Fibroblast of lung (primary cell): ENCODE data around the gene SFTPB.

Experiments
- EZH2 ChIP-seq: IDR thresholded peaks from 2 replicates; pipeline ENCODE4 v1.5.1; 2012; ENCODE audit warnings: low read length, control low read depth, mild to moderate bottlenecking; ENCODE audit errors: missing control alignments
- TF ChIP-seq, protein P1 (sequence below), 2 donors: IDR thresholded peaks in 1 of 2; conservative IDR thresholded peaks in 1 of 2; 1 replicate in 1 of 2; 2 replicates in 1 of 2; pipeline ENCODE4 v1.5.1; 2011 to 2012; ENCODE audit warnings: low read length in 2 of 2, control low read depth in 1 of 2, inconsistent platforms in 1 of 2, low read depth in 1 of 2, mild to moderate bottlenecking in 1 of 2

DNA sequence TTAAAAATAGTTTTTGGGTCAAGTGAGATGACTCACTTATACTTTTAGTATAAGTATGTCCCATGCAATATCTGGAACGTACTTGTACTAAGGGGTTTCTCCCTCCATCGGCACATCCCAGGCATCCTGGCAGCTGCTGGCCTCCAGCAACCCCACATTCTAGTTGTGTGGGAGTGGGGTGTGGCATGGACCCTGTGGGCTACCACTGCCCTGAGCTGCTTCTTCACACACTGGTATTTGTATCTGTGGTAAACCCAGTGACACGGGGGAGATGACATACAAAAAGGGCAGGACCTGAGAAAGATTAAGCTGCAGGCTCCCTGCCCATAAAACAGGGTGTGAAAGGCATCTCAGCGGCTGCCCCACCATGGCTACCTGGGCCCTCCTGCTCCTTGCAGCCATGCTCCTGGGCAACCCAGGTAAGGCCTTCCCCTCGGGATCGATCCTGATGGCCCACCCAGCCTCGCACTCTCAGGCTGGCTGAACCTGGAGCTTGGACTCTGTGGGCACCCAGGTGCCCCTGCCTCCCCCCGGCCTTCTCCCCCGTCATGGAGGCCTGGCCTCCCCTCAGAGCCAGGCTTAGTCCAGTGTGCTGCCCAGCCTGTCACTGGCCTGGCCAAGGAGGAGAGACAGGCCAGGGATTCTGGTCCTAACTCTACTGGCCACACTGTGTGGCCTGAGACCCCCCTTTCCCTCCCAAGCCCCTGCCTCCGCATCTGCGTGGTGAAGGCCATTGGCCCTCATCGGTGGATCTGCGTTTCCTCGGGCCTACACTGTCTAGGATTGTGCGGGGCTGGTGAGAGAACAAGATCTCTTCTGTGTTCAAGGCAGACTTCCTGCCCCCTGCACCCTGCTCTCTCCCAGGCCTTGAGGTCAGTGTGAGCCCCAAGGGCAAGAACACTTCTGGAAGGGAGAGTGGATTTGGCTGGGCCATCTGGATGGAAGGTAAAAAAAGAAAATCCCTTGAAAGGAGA, 26.3 kb upstream of the SFTPB start, which contains the start of gene GNLY:
- no peak for TF ChIP-seq EZH2
- TF ChIP-seq, protein P1, sequence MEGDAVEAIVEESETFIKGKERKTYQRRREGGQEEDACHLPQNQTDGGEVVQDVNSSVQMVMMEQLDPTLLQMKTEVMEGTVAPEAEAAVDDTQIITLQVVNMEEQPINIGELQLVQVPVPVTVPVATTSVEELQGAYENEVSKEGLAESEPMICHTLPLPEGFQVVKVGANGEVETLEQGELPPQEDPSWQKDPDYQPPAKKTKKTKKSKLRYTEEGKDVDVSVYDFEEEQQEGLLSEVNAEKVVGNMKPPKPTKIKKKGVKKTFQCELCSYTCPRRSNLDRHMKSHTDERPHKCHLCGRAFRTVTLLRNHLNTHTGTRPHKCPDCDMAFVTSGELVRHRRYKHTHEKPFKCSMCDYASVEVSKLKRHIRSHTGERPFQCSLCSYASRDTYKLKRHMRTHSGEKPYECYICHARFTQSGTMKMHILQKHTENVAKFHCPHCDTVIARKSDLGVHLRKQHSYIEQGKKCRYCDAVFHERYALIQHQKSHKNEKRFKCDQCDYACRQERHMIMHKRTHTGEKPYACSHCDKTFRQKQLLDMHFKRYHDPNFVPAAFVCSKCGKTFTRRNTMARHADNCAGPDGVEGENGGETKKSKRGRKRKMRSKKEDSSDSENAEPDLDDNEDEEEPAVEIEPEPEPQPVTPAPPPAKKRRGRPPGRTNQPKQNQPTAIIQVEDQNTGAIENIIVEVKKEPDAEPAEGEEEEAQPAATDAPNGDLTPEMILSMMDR (conservative IDR thresholded peaks at IDR 0.05 in 1 of 2, IDR thresholded peaks at IDR 0.05 in 1 of 2; ENCODE audit: low read depth in 1 of 2, low read length in 2 of 2), result no peak
